ENCODE measurements around the gene MICALL1. TPM values are rescaled to one million over a fixed set of nuclear protein-coding genes. Genes with fewer than 3 reads are reported as not detected.
A peak's percentile ranks its signal among the peaks of the same experiment; 100 is the strongest.

Gene MICALL1
- total and polyA plus RNA-seq, 2 of the 13 experiments (the other 11 are each of a cell fraction or from before 2014, with no cell fraction given), result 7.6 to 10.6 TPM

- TF ChIP-seq, protein P1, sequence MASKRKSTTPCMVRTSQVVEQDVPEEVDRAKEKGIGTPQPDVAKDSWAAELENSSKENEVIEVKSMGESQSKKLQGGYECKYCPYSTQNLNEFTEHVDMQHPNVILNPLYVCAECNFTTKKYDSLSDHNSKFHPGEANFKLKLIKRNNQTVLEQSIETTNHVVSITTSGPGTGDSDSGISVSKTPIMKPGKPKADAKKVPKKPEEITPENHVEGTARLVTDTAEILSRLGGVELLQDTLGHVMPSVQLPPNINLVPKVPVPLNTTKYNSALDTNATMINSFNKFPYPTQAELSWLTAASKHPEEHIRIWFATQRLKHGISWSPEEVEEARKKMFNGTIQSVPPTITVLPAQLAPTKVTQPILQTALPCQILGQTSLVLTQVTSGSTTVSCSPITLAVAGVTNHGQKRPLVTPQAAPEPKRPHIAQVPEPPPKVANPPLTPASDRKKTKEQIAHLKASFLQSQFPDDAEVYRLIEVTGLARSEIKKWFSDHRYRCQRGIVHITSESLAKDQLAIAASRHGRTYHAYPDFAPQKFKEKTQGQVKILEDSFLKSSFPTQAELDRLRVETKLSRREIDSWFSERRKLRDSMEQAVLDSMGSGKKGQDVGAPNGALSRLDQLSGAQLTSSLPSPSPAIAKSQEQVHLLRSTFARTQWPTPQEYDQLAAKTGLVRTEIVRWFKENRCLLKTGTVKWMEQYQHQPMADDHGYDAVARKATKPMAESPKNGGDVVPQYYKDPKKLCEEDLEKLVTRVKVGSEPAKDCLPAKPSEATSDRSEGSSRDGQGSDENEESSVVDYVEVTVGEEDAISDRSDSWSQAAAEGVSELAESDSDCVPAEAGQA (IDR thresholded peaks at IDR 0.05; ENCODE audit: low read depth), result no peak
- TF ChIP-seq, protein P1 (CRISPR knock-in tag; IDR thresholded peaks at IDR 0.05; ENCODE audit: borderline replicate concordance), result no peak
- TF ChIP-seq KDM4B (CRISPR knock-in tag; IDR thresholded peaks at IDR 0.05), result no peak
- TF ChIP-seq RORA (CRISPR knock-in tag; IDR thresholded peaks at IDR 0.05), result no peak
- no peak for TF ChIP-seq ZFP90 (CRISPR knock-in tag; IDR thresholded peaks at IDR 0.05; ENCODE audit: borderline replicate concordance)
- TF ChIP-seq PRPF4 (IDR thresholded peaks at IDR 0.05; ENCODE audit: low read depth, low read length, poor library complexity, severe bottlenecking), result no peak
- TF ChIP-seq, protein P2, sequence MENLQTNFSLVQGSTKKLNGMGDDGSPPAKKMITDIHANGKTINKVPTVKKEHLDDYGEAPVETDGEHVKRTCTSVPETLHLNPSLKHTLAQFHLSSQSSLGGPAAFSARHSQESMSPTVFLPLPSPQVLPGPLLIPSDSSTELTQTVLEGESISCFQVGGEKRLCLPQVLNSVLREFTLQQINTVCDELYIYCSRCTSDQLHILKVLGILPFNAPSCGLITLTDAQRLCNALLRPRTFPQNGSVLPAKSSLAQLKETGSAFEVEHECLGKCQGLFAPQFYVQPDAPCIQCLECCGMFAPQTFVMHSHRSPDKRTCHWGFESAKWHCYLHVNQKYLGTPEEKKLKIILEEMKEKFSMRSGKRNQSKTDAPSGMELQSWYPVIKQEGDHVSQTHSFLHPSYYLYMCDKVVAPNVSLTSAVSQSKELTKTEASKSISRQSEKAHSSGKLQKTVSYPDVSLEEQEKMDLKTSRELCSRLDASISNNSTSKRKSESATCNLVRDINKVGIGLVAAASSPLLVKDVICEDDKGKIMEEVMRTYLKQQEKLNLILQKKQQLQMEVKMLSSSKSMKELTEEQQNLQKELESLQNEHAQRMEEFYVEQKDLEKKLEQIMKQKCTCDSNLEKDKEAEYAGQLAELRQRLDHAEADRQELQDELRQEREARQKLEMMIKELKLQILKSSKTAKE (CRISPR knock-in tag; IDR thresholded peaks at IDR 0.05; ENCODE audit: borderline replicate concordance), result no peak
- TF ChIP-seq SAP130 (CRISPR knock-in tag; IDR thresholded peaks at IDR 0.05; ENCODE audit: low read depth), result peak; percentile 37
- peak; percentile 92 for TF ChIP-seq ZBTB33 (CRISPR knock-in tag; IDR thresholded peaks at IDR 0.05)
- no peak for TF ChIP-seq ZNF839 (CRISPR knock-in tag; IDR thresholded peaks at IDR 0.05; ENCODE audit: borderline replicate concordance)
- TF ChIP-seq ZBTB39 (CRISPR knock-in tag; IDR thresholded peaks at IDR 0.05), result no peak
- TF ChIP-seq DNMT1 (CRISPR knock-in tag; IDR thresholded peaks at IDR 0.05), result no peak
- no peak for TF ChIP-seq ZZZ3 (CRISPR knock-in tag; IDR thresholded peaks at IDR 0.05; ENCODE audit: borderline replicate concordance)
These were observed 43.3 kb upstream of the MICALL1 start (continued) for GRCh38 chr22:37862570-37863325.
